OCI-LY7 (cell line): ENCODE measurements around the gene GATAD2B. TPM values are rescaled to one million over a fixed set of nuclear protein-coding genes. Genes with fewer than 3 reads are reported as not detected.

Experiments
- BruUV-seq: library from RNA; stranded (reverse); fragments of 400-500 nt; replicated peaks from 2 replicates; lab custom pipeline; 2021; lab: Mats Ljungman, UMichigan
- CTCF ChIA-PET: fragments of 300-600 bp; sonication (Branson Sonifier 250); formaldehyde crosslinking; loops from one replicate; lab custom pipeline; 2022; ENCODE audit warnings: antibody characterized with exemption; ENCODE audit not compliant: unreplicated experiment; lab: Charles Lee
- POLR2A ChIA-PET: fragments of 300-600 bp; sonication (Branson Sonifier 250); formaldehyde crosslinking; loops from one replicate; lab custom pipeline; 2022; ENCODE audit warnings: antibody characterized with exemption; lab: Charles Lee
- DNase-seq: peaks from one replicate; pipeline ENCODE4 v3.0.0-alpha.2; 2015; ENCODE audit warnings: low spot score
- H2AFZ ChIP-seq: fragments of 200-600 bp; sonication (generic), shearing (Covaris generic); 2 replicates; pipeline ENCODE4 v1.6.1; 2014; ENCODE audit warnings: mild to moderate bottlenecking, antibody characterized with exemption, low read length, moderate library complexity
- H3K27ac ChIP-seq: fragments of 200-600 bp; sonication (generic); 2 replicates; pipeline ENCODE4 v1.5.1; 2014; ENCODE audit warnings: mixed run types, low read depth, mild to moderate bottlenecking, moderate library complexity, low read length, inconsistent platforms; ENCODE audit not compliant: poor library complexity, severe bottlenecking
- H3K36me3 ChIP-seq: fragments of 200-600 bp; sonication (generic); 2 replicates; pipeline ENCODE4 v1.6.1; 2014; ENCODE audit warnings: mild to moderate bottlenecking, antibody characterized with exemption, low read length, moderate library complexity, mixed read lengths; ENCODE audit not compliant: insufficient read depth
- H3K4me1 ChIP-seq: fragments of 200-600 bp; sonication (generic); 2 replicates; pipeline ENCODE4 v1.5.1; 2014; ENCODE audit warnings: mild to moderate bottlenecking, low read length; ENCODE audit not compliant: insufficient read depth, poor library complexity, severe bottlenecking
- H3K4me2 ChIP-seq: fragments of 200-600 bp; sonication (generic); 2 replicates; pipeline ENCODE4 v1.6.1; 2014; ENCODE audit warnings: mild to moderate bottlenecking, low read length
- H3K4me3 ChIP-seq: fragments of 200-600 bp; sonication (generic); 2 replicates; pipeline ENCODE4 v1.5.1; 2014; ENCODE audit warnings: mild to moderate bottlenecking, low read depth, low read length; ENCODE audit not compliant: poor library complexity, severe bottlenecking
- H3K79me2 ChIP-seq: fragments of 200-600 bp; sonication (generic); 2 replicates; pipeline ENCODE4 v1.6.1; 2016; ENCODE audit warnings: low read depth, mild to moderate bottlenecking, low read length, moderate library complexity, mixed read lengths; ENCODE audit not compliant: insufficient read depth
- H3K9me2 ChIP-seq: fragments of 200-600 bp; sonication (generic); 2 replicates; pipeline ENCODE4 v1.6.1; 2016; ENCODE audit warnings: mild to moderate bottlenecking, low read length, mixed read lengths; ENCODE audit not compliant: insufficient read depth
- H3K9me3 ChIP-seq: fragments of 200-600 bp; sonication (generic); 2 replicates; pipeline ENCODE4 v1.6.1; 2014; ENCODE audit warnings: mild to moderate bottlenecking, mixed run types, low read length, mixed read lengths
- H4K20me1 ChIP-seq: fragments of 200-600 bp; sonication (generic); 2 replicates; pipeline ENCODE4 v1.6.1; 2014; ENCODE audit warnings: mild to moderate bottlenecking, antibody characterized with exemption, low read length, moderate library complexity, mixed read lengths; ENCODE audit not compliant: insufficient read depth
- EZH2phosphoT487 ChIP-seq: fragments of 200-600 bp; sonication (generic); IDR thresholded peaks from 2 replicates; pipeline ENCODE4 v1.6.1; 2018; ENCODE audit warnings: low read depth, borderline replicate concordance, mild to moderate bottlenecking, mixed run types, antibody characterized with exemption, low read length, moderate library complexity, mixed read lengths
- intact Hi-C: fragments of 100-400 bp; cut with micrococcal nuclease; formaldehyde crosslinking; loops from one replicate; pipeline ENCODE4 v1.10.0; 2022; ENCODE audit not compliant: unreplicated experiment
- total RNA-seq, 2 experiments: library from RNA; depleted of rRNA in 1 of 2; stranded (reverse); fragments of >200 nt in 1 of 2; shearing (Covaris generic) in 1 of 2; gene quantifications; 2 replicates each; pipeline ENCODE4 v1.2.3, GENCODE V29; 2014 to 2022
- TF ChIP-seq, protein P1 (sequence below): fragments of 200-600 bp; sonication (generic); conservative IDR thresholded peaks from 2 replicates; pipeline ENCODE4 v1.5.1; 2014; ENCODE audit warnings: mild to moderate bottlenecking, antibody characterized with exemption, low read length, moderate library complexity, mixed read lengths

The GATAD2B gene
- total RNA-seq, 2 experiments from 2014 or later: 11.2 to 65.2 TPM

DNA sequence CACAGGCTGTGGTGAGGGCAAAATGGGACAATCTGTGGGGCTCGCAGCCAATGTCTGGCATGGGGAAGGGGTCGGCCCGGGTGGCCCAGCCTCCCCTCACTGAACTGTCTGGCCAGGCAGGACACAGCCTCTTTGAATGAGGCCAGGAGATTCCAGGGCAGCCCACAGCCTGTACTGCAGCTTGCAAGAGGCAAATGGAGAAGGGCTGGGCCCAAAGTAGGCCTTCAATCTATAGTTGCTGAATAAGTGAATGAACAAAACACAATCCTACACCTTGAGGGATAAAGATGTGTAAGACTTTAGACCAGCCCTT is 124.3 kb downstream of the GATAD2B start:
- Histone ChIP-seq H4K20me1 (no peaks in the 10 kb centered on the region), H3K4me3 (no peak overlapping the region), H3K4me1 (peaks cover 4% of the 10 kb centered on the region), H3K9me3 (no peaks in the 10 kb centered on the region), H3K36me3 (peaks cover 7% of the 10 kb centered on the region; the same call in 1 of the 2 replicates), H3K4me2 (no peak overlapping the region), H3K79me2 (no peaks in the 10 kb centered on the region), H3K9me2 (no peaks in the 10 kb centered on the region), H2AFZ (no peak overlapping the region), H3K27ac (peak overlapping the region; percentile 16)
- intact Hi-C loops: no loop called here
- TF ChIP-seq EZH2phosphoT487: no peak
- TF ChIP-seq, protein P1, sequence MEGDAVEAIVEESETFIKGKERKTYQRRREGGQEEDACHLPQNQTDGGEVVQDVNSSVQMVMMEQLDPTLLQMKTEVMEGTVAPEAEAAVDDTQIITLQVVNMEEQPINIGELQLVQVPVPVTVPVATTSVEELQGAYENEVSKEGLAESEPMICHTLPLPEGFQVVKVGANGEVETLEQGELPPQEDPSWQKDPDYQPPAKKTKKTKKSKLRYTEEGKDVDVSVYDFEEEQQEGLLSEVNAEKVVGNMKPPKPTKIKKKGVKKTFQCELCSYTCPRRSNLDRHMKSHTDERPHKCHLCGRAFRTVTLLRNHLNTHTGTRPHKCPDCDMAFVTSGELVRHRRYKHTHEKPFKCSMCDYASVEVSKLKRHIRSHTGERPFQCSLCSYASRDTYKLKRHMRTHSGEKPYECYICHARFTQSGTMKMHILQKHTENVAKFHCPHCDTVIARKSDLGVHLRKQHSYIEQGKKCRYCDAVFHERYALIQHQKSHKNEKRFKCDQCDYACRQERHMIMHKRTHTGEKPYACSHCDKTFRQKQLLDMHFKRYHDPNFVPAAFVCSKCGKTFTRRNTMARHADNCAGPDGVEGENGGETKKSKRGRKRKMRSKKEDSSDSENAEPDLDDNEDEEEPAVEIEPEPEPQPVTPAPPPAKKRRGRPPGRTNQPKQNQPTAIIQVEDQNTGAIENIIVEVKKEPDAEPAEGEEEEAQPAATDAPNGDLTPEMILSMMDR: no peak
- BruUV-seq: no TSS peak
- ChIA-PET CTCF (interaction anchor here (1.2 kb wide), 1 partner anchor 188 kb away, joined by 3 read pairs; the partner anchor contains the start of gene RAB13), POLR2A (interaction anchor here (0.5 to 1.0 kb wide), 2 partner anchors 9 to 193 kb away, joined by 3 to 4 read pairs; no protein-coding TSS in a partner anchor)
- no peak for DNase-seq

DNA sequence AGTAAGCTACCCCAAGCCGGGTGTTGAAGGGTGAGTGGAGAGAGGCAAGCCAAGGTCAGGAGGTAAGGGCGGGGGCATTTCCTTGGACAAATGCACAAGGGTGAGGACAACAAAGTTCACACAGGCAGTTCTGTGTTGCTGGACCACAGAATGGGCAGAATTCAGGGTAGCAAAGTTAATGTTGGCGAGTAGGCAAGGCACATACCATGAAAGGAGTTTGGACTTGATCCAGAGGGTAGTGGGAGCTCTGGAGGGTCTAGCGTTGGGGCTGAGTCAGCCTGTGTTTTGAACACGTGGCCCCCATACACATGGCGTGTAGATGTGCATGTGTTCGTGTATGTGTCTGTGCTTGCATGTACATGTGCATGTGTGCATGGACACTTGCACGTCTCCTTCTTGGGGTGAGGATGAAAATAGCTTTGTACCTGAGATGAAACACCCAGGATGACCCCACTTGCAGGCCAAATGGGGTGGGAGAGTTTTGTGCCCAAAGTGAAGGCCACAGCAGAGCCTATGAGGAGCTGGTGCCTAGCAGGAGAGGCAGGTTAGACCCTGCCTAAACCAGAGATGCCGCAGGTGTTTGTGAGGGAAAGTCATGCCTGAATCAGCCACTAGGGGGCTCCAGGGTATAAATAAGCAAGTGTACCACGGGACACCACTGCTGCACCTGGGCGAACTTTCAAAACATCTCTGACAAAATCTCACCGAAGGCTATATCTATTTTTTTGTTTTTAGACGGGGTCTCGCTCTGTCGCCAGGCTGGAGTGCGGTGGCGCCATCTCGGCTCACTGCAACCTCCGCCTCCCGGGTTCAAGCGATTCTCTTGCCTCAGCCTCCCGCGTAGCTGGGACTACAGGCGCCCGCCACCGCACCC is 125.7 kb downstream of the GATAD2B start:
- peaks cover 5% of the 10 kb centered on the region for H3K4me1 ChIP-seq
- ChIA-PET CTCF (interaction anchor here (1.0 kb wide), 1 partner anchor 190 kb away, joined by 5 read pairs; no protein-coding TSS in a partner anchor), POLR2A (interaction anchor here (1.2 kb wide), 1 partner anchor 191 kb away, joined by 3 read pairs; no protein-coding TSS in a partner anchor)
- H3K9me3 ChIP-seq: no peaks in the 10 kb centered on the region
- no peak for TF ChIP-seq EZH2phosphoT487
- TF ChIP-seq, protein P1: peak; percentile 83
- no peaks in the 10 kb centered on the region for H3K79me2 ChIP-seq
- intact Hi-C loops: loop anchor here (1.0 to 2.0 kb wide), 3 partner anchors 126 to 189 kb away; partner anchors contain the start of genes DENND4B, GATAD2B and RAB13
- H4K20me1 ChIP-seq: no peaks in the 10 kb centered on the region
- no peak overlapping the region for H3K4me3 ChIP-seq
- no peak overlapping the region for H2AFZ ChIP-seq
- H3K27ac ChIP-seq: no peak overlapping the region
- H3K4me2 ChIP-seq: no peak overlapping the region
- no TSS peak for BruUV-seq
- H3K9me2 ChIP-seq: no peaks in the 10 kb centered on the region
- DNase-seq: peak; percentile 88
- no peaks in the 10 kb centered on the region for H3K36me3 ChIP-seq
